Nephron (organoid): Measurements from ENCODE around the gene FAM227A.
A peak's percentile ranks its signal among the peaks of the same experiment; 100 is the strongest.

ENCODE experiments used
- H3K27ac Mint-ChIP-seq, 3 experiments: 2 replicates each; pipeline ENCODE4 v1.8.0; 2020; ENCODE audit warnings: mixed read lengths in 3 of 3, mild to moderate bottlenecking in 2 of 3, moderate library complexity in 1 of 3
- H3K27me3 Mint-ChIP-seq: 2 replicates; pipeline ENCODE4 v1.8.0; 2021; ENCODE audit warnings: low read depth, mild to moderate bottlenecking, moderate library complexity, mixed read lengths
- H3K36me3 Mint-ChIP-seq: 2 replicates; pipeline ENCODE4 v1.8.0; 2020; ENCODE audit warnings: low read depth, mixed read lengths
- H3K4me1 Mint-ChIP-seq: 2 replicates; pipeline ENCODE4 v1.8.0; 2020; ENCODE audit warnings: mixed read lengths
- H3K4me3 Mint-ChIP-seq, 3 experiments: 2 replicates each; pipeline ENCODE4 v1.8.0; 2020; ENCODE audit warnings: mild to moderate bottlenecking in 3 of 3, mixed read lengths in 3 of 3, moderate library complexity in 2 of 3
- H3K9me3 Mint-ChIP-seq: 2 replicates; pipeline ENCODE4 v1.8.0; 2020; ENCODE audit warnings: mixed read lengths
- TF ChIP-seq, protein P1 (sequence below), 3 experiments: fragments of 200-600 bp; sonication (generic); IDR thresholded peaks; one replicate each; pipeline ENCODE4 v1.5.0; 2021; ENCODE audit warnings: antibody characterized with exemption in 3 of 3; ENCODE audit not compliant: unreplicated experiment in 3 of 3

The FAM227A gene

DNA sequence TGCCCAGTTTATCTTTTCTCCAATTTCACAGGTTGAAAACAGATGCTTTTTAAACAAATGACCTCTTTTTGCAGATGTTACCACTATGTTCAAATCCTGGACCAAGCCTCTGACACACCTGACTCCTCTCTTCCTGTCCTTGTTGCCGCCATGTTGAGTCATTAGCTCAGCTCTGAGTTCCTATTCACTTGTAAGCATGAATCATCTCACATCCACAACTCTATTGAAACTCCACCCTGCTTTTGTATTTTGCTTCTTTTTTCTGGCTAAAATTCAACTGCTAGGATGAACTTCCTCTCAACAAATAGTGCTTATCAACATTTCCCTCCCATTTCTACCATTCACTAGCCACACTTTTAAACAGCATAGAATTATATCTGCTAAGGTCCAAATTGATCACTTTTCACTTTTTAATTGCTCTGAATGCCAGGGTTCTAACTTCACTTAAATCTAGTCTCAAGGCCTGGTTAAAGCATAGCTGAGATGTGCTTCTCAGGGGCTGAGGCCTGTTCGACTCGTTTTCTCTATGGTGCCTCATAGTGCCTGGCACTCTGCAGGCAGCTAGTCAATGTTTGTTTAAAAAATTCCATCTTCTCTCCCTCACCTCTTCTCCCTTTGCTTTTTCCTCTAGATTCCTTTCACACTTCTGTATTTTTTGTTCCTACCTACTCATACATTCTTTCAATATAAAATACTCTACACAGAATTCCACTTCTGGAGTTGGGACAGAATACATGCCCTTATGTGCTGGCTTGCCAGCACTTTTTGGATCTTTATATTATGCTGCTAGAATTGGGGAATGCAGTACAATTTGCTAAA lies 40.6 kb upstream of the FAM227A start:
- H3K4me1 Mint-ChIP-seq: peaks cover 40% of the 10 kb centered on the region
- peaks cover 32% of the 10 kb centered on the region for H3K36me3 Mint-ChIP-seq
- H3K27me3 Mint-ChIP-seq: no peaks in the 10 kb centered on the region
- H3K4me3 Mint-ChIP-seq: peak overlapping the region; percentile 64 to 76 (median 70)
- H3K9me3 Mint-ChIP-seq: no peaks in the 10 kb centered on the region
- TF ChIP-seq, protein P1, sequence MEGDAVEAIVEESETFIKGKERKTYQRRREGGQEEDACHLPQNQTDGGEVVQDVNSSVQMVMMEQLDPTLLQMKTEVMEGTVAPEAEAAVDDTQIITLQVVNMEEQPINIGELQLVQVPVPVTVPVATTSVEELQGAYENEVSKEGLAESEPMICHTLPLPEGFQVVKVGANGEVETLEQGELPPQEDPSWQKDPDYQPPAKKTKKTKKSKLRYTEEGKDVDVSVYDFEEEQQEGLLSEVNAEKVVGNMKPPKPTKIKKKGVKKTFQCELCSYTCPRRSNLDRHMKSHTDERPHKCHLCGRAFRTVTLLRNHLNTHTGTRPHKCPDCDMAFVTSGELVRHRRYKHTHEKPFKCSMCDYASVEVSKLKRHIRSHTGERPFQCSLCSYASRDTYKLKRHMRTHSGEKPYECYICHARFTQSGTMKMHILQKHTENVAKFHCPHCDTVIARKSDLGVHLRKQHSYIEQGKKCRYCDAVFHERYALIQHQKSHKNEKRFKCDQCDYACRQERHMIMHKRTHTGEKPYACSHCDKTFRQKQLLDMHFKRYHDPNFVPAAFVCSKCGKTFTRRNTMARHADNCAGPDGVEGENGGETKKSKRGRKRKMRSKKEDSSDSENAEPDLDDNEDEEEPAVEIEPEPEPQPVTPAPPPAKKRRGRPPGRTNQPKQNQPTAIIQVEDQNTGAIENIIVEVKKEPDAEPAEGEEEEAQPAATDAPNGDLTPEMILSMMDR (IDR thresholded peaks at IDR 0.05; ENCODE audit: unreplicated experiment in 3 of 3): no peak
- peak overlapping the region; percentile 66 to 91 (median 77) for H3K27ac Mint-ChIP-seq

DNA sequence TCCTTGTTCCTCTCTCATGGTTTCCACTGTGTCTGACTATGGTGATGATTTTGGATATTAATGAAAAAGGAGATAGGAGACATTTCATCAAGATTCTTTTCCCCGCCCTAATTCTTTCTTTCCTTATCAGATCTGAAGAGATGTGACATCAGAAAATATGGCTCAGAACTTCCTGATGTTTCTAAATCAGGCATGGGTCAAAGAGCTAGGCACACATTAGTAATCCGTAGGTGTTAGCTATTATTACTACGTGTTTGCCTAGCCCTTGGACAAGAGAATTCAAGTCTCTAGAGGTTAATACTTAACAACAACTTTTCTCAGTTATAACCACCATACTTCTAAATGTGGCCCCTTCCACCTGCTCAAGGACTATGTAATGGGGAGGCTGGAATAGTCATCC lies 38.7 kb upstream of the FAM227A start:
- Mint-ChIP-seq H3K27ac (no peak overlapping the region), H3K4me1 (peaks cover 36% of the 10 kb centered on the region), H3K36me3 (peaks cover 41% of the 10 kb centered on the region), H3K9me3 (no peaks in the 10 kb centered on the region), H3K4me3 (no peak overlapping the region), H3K27me3 (no peaks in the 10 kb centered on the region)
- TF ChIP-seq, protein P1 (IDR thresholded peaks at IDR 0.05; ENCODE audit: unreplicated experiment in 3 of 3): no peak

DNA sequence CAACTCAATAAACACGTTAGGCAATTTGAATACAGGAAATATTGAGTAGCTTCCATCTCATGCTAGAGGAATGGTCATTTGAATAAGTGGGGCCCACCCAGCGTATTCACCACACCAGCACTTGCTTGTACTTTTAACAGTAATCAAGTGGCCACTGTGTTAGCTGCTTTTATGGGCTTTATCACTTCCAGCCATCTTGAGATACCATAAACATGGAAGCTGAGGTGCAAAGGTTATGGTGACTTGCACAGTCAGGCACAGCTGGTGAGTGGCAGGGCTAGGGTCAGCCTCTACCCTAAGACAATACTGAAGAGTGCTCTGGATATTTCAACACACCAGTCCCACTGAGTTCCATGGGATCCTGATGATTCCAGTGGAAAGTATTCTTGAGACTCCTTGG lies 37.9 kb upstream of the FAM227A start:
- peaks cover 28% of the 10 kb centered on the region for H3K4me1 Mint-ChIP-seq
- H3K27ac Mint-ChIP-seq: no peak overlapping the region
- no peak overlapping the region for H3K4me3 Mint-ChIP-seq
- H3K9me3 Mint-ChIP-seq: no peaks in the 10 kb centered on the region
- TF ChIP-seq, protein P1 (IDR thresholded peaks at IDR 0.05; ENCODE audit: unreplicated experiment in 3 of 3): no peak
- H3K27me3 Mint-ChIP-seq: no peaks in the 10 kb centered on the region
- H3K36me3 Mint-ChIP-seq: peaks cover 50% of the 10 kb centered on the region

DNA sequence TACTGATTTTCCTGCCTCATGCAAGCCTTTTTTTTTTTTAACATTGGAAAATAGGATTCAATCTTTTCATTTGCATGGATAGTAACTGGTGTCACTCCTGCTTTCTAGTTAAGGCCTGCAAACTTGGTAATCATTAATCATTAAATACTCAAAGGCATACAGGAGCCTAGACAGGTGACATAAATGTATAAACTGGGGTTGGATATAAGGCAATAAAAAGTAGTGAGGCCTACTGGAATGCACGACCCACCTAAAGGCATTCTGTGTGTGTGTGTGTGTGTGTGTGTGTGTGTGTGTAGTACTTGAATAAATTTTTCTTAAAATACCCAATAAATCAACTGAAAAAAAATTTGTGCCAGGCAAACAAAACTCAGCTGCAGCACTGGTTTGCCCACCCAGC lies 33.5 kb upstream of the FAM227A start:
- Mint-ChIP-seq H3K4me3 (peak overlapping the region in 1 of 3 experiments; percentile 13), H3K27ac (peak overlapping the region; percentile 39 to 98 (median 49))

DNA sequence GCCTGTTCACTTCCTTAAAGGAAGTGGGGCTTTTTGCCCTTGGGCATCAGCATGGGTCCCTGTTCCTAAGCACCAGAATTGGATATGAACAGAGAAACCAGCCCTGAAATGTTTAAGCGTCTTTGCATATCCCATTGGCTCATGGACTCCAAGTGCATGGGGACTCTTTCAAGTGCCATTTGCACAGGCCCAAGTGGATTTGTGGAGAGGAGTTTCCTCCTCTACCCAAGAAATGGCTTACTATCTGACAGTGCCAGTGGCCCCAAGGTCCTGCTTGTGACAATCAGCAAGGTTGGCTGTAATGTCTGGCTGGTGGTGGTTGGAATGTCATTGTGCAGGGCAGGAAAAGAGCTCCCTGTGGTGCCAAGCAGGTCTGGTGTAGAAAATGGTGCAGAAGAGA lies 29.6 kb upstream of the FAM227A start:
- H3K9me3 Mint-ChIP-seq: peaks cover 5% of the 10 kb centered on the region
- H3K4me1 Mint-ChIP-seq: peaks cover 21% of the 10 kb centered on the region
- H3K4me3 Mint-ChIP-seq: no peak overlapping the region
- peaks cover 80% of the 10 kb centered on the region for H3K36me3 Mint-ChIP-seq
- no peaks in the 10 kb centered on the region for H3K27me3 Mint-ChIP-seq
- TF ChIP-seq, protein P1 (IDR thresholded peaks at IDR 0.05; ENCODE audit: unreplicated experiment in 3 of 3): no peak
- H3K27ac Mint-ChIP-seq: no peak overlapping the region

More for the DNA sequence above, 33.5 kb upstream of the FAM227A start:
- H3K9me3 Mint-ChIP-seq: no peaks in the 10 kb centered on the region
- peaks cover 68% of the 10 kb centered on the region for H3K36me3 Mint-ChIP-seq
- TF ChIP-seq, protein P1 (IDR thresholded peaks at IDR 0.05; ENCODE audit: unreplicated experiment in 3 of 3): no peak
- no peaks in the 10 kb centered on the region for H3K27me3 Mint-ChIP-seq
- no peaks in the 10 kb centered on the region for H3K4me1 Mint-ChIP-seq

DNA sequence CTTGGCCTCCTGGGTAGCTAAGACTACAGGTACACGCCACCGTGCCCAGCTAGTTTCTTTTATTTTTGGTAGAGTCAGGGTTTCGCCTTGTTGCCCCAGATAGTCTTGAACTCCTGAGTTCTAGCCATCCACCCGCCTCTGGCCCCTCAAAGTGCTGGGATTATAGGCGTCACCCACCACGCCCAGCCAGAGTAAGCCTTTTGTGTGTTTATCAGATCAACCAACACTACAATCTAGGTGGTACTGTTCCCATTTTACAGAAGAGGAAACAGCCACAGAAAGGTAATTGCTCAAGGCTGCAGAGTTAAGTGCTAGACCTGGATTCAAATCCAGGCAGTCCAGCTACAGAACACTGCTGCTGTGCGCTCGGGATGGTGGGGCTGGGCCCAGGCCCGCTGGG lies 28.7 kb upstream of the FAM227A start:
- Mint-ChIP-seq H3K36me3 (peaks cover 78% of the 10 kb centered on the region), H3K4me1 (peaks cover 21% of the 10 kb centered on the region), H3K27me3 (no peaks in the 10 kb centered on the region), H3K4me3 (peak overlapping the region; percentile 38 to 58 (median 54)), H3K27ac (no peak overlapping the region), H3K9me3 (peaks cover 5% of the 10 kb centered on the region)
- TF ChIP-seq, protein P1 (IDR thresholded peaks at IDR 0.05; ENCODE audit: unreplicated experiment in 3 of 3): no peak
